IPS-11a (cell line): ENCODE results near the gene LENG8.
A peak's percentile ranks its signal among the peaks of the same experiment; 100 is the strongest.

ENCODE experiments used
- H3K4me3 ChIP-seq: one replicate; pipeline ENCODE4 v1.5.1; 2013; ENCODE audit warnings: low read depth, low read length, control low read depth

LENG8 gene

GRCh38 chr19:54448774-54449700 lies at the start of gene LENG8:
TSS of gene LENG8 (plus strand) at chr19:54449199. CDS start at chr19:54451345, 2,146 bp downstream.
- peak within 1 kb of the TSS; percentile 94 for H3K4me3 ChIP-seq

GRCh38 chr19:54400913-54401312 lies 48.1 kb upstream of the LENG8 start:
- no peak overlapping the region for H3K4me3 ChIP-seq

GRCh38 chr19:54403054-54403453 lies 45.9 kb upstream of the LENG8 start:
- H3K4me3 ChIP-seq: no peak overlapping the region

GRCh38 chr19:54405628-54406027 lies 43.4 kb upstream of the LENG8 start:
- H3K4me3 ChIP-seq: no peak overlapping the region

DNA sequence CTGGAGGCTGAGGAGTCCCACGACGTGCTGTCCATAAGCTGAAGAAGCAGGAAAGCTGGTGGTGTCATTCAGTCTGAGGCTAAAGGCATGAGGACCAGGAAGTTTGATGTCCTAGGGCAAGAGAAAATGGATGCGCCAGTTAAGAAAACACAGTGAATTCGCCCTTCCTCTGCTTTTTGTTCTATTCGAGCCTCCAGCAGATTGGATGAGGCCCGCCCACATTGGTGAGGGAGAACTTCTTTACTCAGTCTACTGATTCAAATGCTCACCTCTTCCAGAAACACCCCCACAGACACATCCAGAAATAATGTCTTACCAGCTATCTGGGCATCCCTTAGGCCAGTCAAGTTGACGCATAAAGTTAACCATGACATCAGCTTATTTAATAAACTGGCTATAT lies 41.2 kb upstream of the LENG8 start:
- H3K4me3 ChIP-seq: no peak overlapping the region

DNA sequence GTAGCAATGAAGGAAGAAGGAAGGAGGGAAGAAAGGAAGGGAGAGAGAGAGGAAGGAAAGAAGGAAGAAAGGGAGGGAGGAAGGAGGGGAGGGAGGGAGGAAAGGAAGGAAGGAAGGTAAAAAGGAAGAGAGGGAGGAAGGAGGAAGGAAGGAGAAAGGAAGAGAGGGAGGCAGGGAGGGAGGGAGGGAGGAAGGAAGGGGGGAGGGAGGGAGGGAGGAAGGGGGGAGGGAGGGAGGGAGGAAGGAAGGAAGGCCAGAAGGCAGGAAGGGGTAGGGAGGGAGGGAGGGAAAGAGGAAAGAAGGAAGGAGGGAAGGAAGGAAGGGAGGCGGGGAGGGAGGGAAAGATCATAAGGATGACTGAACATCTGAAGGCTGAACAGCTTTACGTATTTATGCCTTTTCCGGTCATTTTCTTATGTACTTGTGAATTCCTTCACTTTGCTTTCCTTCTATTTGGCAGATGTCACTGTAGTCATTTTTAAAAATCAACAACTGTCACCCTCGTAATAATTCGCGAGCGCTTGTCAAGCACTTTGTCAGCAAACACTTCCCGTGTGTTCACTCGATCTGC lies 40.5 kb upstream of the LENG8 start:
- no peak overlapping the region for H3K4me3 ChIP-seq

DNA sequence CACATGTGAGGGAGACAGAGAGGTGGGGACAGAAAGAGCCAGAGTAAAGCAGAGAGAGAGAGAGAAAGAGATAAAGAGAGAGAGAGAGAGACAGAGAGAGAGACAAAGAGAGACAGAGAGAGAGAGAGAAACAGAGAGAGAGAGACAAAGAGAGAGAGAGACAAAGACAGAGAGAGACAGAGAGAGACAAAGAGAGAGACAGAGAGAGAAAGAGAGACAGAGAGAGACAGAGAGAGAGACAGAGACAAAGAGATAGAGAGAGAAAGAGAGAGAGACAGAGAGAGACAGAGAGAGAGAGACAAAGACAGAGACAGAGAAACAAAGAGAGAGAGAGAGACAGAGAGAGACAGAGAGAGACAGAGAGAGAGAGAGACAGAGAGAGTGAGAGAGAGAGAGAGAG lies 38.0 kb upstream of the LENG8 start:
- no peak overlapping the region for H3K4me3 ChIP-seq

DNA sequence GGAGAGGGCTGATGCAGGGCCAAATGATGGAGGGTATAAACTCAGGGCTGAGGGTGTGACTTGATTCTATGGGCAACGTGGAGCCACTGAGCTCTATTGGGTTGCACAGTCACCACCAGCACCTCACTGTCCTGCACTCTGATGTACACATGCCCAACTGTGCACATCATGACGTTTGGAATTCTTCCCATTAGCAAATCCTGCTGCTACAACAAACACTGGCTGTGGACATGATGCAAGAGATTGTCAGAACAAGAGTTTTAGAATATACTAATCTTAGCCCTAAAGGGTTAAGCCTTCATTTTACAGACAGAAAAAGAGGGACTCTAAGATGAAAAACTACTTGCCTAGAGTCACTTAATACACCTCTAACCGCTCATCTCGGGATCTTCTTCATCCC lies 36.1 kb upstream of the LENG8 start:
- H3K4me3 ChIP-seq: no peak overlapping the region

- no peak overlapping the region for H3K4me3 ChIP-seq
Measured at GRCh38 chr19:54414156-54414555, 34.8 kb upstream of the LENG8 start.

- H3K4me3 ChIP-seq: peak within 1 kb of the TSS; percentile 53
Measured at GRCh38 chr19:54415208-54415900, 33.6 kb upstream of the LENG8 start, which contains the start of gene TTYH1. TSS of gene TTYH1 (plus strand) at chr19:54415464. CDS start at chr19:54415553, 89 bp downstream.

DNA sequence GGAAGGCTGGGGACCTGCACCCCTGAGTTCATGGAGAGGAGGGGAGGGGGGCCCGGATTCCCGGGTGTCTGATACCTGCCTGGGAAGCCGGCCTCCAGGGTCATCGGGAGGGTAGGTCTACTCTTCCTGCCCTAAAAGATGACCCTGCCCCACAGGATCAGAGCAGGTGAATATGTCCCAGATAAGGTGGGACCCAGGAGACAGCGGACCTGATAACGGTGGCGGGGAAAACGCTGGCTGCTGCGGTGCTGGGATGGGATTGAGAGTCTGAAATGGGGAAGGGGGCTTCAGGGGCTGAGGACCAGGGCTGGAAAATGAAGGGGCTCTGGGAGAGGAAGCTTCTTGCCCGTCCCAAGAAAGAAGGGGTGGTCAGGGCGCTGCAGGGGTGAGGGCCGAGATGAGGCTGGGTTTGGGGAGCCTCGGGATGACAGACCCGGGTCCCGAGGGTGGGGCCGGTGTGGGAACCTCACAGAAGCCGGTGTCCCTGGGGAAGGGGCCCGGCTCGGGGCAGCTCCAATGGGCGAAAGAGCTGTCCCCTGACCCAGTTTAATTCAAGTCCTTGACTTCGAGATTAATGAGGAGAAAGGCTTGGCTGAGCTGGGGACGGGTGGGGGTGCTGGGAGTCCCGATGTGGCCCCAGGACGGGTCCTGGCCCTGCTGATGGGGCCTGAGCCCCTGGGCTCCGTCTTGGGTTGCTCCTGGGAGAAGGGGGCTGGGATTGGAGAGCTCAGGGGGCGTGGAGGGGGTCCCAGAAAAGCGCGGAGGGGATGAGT lies 32.9 kb upstream of the LENG8 start:
- peak overlapping the region; percentile 53 for H3K4me3 ChIP-seq

GRCh38 chr19:54416695-54417491 lies 32.1 kb upstream of the LENG8 start:
- H3K4me3 ChIP-seq: no peak overlapping the region

GRCh38 chr19:54418030-54418929 lies 30.7 kb upstream of the LENG8 start:
- H3K4me3 ChIP-seq: no peak overlapping the region

- H3K4me3 ChIP-seq: no peak overlapping the region
Measured at GRCh38 chr19:54418930-54419800, 29.8 kb upstream of the LENG8 start.

DNA sequence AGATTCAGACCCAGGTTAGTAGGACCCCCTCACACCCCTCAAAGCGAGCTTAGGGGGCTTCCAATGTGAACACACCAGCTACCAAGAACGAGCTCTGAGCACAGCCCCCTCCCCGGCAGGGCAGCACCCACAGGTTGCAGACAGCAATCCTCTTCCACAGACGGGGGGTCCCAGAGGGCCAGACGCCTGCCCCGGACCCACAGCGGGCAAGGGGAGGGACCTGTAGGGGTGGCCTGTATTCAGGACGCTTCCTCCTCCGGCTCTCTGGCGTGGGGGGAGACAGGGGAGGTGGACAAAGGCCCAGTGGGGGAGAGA lies 29.0 kb upstream of the LENG8 start:
- no peak overlapping the region for H3K4me3 ChIP-seq

- H3K4me3 ChIP-seq: no peak overlapping the region
Measured at GRCh38 chr19:54420383-54421168, 28.4 kb upstream of the LENG8 start.

GRCh38 chr19:54421169-54421516 lies 27.9 kb upstream of the LENG8 start:
- no peak overlapping the region for H3K4me3 ChIP-seq

DNA sequence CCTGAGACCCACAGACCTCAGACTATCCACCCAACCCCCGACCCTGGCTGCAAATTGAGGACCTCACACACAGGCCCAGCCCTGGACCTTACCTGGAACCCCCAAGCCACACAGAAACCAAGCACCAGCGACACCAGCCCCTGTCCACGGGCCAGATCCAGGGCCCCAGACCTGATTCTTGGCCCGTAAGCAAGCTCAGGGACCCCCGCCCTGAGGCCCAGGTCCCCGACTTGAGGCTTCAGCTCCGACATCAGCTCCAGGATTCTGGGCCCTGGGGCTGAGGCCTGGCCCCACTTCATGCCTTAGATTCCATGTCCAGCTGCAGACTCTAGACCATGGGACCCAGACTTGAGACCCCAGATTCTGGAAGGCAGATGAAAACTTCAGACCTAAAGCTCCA lies 27.5 kb upstream of the LENG8 start:
- H3K4me3 ChIP-seq: no peak overlapping the region
